HepG2 (cell line): ENCODE data around the gene EHD1. TPM values are rescaled to one million over a fixed set of nuclear protein-coding genes. Genes with fewer than 3 reads are reported as not detected.
A peak's percentile ranks its signal among the peaks of the same experiment; 100 is the strongest.

ENCODE experiments used
- ATF7-NPFF ChIP-seq: sonication (generic); formaldehyde crosslinking; IDR thresholded peaks from 2 replicates; pipeline ENCODE4 v1.8.1; 2023; ENCODE audit warnings: mild to moderate bottlenecking, low read depth, missing genetic modification reagents, moderate library complexity
- DRAP1 ChIP-seq: IDR thresholded peaks from 2 replicates; pipeline ENCODE4 v1.6.1; 2016; ENCODE audit warnings: missing genetic modification reagents, missing compliant biosample characterization
- FOXA3 ChIP-seq: IDR thresholded peaks from 2 replicates; pipeline ENCODE4 v1.6.1; 2016; ENCODE audit warnings: missing genetic modification reagents, missing compliant biosample characterization
- NFRKB ChIP-seq: fragments of 450-650 bp; IDR thresholded peaks from 2 replicates; pipeline ENCODE4 v1.6.1; 2017
- NR2C2 ChIP-seq: sonication (generic); formaldehyde crosslinking; IDR thresholded peaks from 2 replicates; pipeline ENCODE4 v1.4.0; 2020; ENCODE audit warnings: missing genetic modification reagents, mild to moderate bottlenecking, moderate library complexity, borderline replicate concordance
- PHF8 ChIP-seq: sonication (generic); formaldehyde crosslinking; IDR thresholded peaks from 2 replicates; pipeline ENCODE4 v1.5.0; 2020; ENCODE audit warnings: missing genetic modification reagents
- RBAK ChIP-seq: sonication (generic); formaldehyde crosslinking; IDR thresholded peaks from 2 replicates; pipeline ENCODE4 v1.5.1; 2020; ENCODE audit warnings: mild to moderate bottlenecking, missing genetic modification reagents
- TEF ChIP-seq: sonication (generic); formaldehyde crosslinking; IDR thresholded peaks from 2 replicates; pipeline ENCODE4 v1.5.0; 2020; ENCODE audit warnings: missing genetic modification reagents
- ZNF282 ChIP-seq: fragments of 450-650 bp; IDR thresholded peaks from 2 replicates; pipeline ENCODE4 v1.6.1; 2018; ENCODE audit not compliant: partially characterized antibody
- ZNF317 ChIP-seq: sonication (generic); formaldehyde crosslinking; IDR thresholded peaks from 2 replicates; pipeline ENCODE4 v1.5.0; 2020; ENCODE audit warnings: mild to moderate bottlenecking, missing genetic modification reagents
- ZNF572 ChIP-seq: sonication (generic); formaldehyde crosslinking; IDR thresholded peaks from 2 replicates; pipeline ENCODE4 v1.5.1; 2020; ENCODE audit warnings: mild to moderate bottlenecking, missing genetic modification reagents
- ZNF607 ChIP-seq: sonication (generic); formaldehyde crosslinking; IDR thresholded peaks from 2 replicates; pipeline ENCODE4 v1.5.1; 2020; ENCODE audit warnings: missing genetic modification reagents, mild to moderate bottlenecking, borderline replicate concordance
- ZNF75D ChIP-seq: sonication (generic); formaldehyde crosslinking; IDR thresholded peaks from 2 replicates; pipeline ENCODE4 v1.8.1; 2023; ENCODE audit warnings: missing genetic modification reagents, mild to moderate bottlenecking, borderline replicate concordance
- polyA plus RNA-seq, 8 experiments: library from polyadenylated mRNA; depleted of rRNA in 3 of 8; stranded (reverse) in 7 of 8; unstranded in 1 of 8; fragments of >200 nt; fragmentation: Illumina TruSeq in 4 of 8; extraction: Trizol in 4 of 8; gene quantifications; 2 replicates each; pipeline versions ENCODE4 v1.2.1 to v1.2.3, GENCODE V29; 2011 to 2016; ENCODE audit warnings: low read depth in 4 of 8, missing spikeins in 1 of 8, mixed read lengths in 1 of 8; ENCODE audit not compliant: insufficient read depth in 1 of 8
- total RNA-seq, 5 experiments: library from RNA; depleted of rRNA; stranded (reverse); fragments of >200 nt; fragmentation: Illumina TruSeq; extraction: Trizol; gene quantifications; 2 replicates each; pipeline ENCODE4 v1.2.3, GENCODE V29; 2016; ENCODE audit warnings: low read depth in 1 of 5
- TF ChIP-seq, protein P1 (sequence below): sonication (generic); formaldehyde crosslinking; conservative IDR thresholded peaks from 2 replicates; pipeline ENCODE4 v1.8.0; 2022; ENCODE audit warnings: mild to moderate bottlenecking, moderate library complexity, missing genetic modification reagents
- TF ChIP-seq, protein P2 (sequence below): sonication (generic); formaldehyde crosslinking; IDR thresholded peaks from 2 replicates; pipeline ENCODE4 v1.8.0; 2022; ENCODE audit warnings: missing genetic modification reagents, low read depth, mild to moderate bottlenecking, borderline replicate concordance
- TF ChIP-seq, protein P3 (sequence below): sonication (generic); formaldehyde crosslinking; IDR thresholded peaks from 2 replicates; pipeline ENCODE4 v1.9.0; 2021; ENCODE audit warnings: missing genetic modification reagents, mild to moderate bottlenecking, borderline replicate concordance
- TF ChIP-seq, protein P4 (sequence below): sonication (generic); formaldehyde crosslinking; IDR thresholded peaks from 2 replicates; pipeline ENCODE4 v1.8.1; 2022; ENCODE audit warnings: low read depth, mild to moderate bottlenecking, missing genetic modification reagents
- TF ChIP-seq, protein P5 (sequence below): sonication (generic); formaldehyde crosslinking; IDR thresholded peaks from 2 replicates; pipeline ENCODE4 v1.5.1; 2020; ENCODE audit warnings: mild to moderate bottlenecking, missing genetic modification reagents, borderline replicate concordance

The EHD1 gene
- total and polyA plus RNA-seq, 2 of the 13 experiments (the other 11 are each of a cell fraction or from before 2014, with no cell fraction given): 23.6 to 26.6 TPM

GRCh38 chr11:64842851-64843685 is 35.4 kb downstream of the EHD1 start (continued):
- TF ChIP-seq, protein P1, sequence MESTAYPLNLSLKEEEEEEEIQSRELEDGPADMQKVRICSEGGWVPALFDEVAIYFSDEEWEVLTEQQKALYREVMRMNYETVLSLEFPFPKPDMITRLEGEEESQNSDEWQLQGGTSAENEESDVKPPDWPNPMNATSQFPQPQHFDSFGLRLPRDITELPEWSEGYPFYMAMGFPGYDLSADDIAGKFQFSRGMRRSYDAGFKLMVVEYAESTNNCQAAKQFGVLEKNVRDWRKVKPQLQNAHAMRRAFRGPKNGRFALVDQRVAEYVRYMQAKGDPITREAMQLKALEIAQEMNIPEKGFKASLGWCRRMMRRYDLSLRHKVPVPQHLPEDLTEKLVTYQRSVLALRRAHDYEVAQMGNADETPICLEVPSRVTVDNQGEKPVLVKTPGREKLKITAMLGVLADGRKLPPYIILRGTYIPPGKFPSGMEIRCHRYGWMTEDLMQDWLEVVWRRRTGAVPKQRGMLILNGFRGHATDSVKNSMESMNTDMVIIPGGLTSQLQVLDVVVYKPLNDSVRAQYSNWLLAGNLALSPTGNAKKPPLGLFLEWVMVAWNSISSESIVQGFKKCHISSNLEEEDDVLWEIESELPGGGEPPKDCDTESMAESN: peak; percentile 54; the same call in 1 of the 2 replicates
- TF ChIP-seq NFRKB (no peak), ZNF282 (no peak), DRAP1 (no peak), ZNF607 (peak; percentile 64; the same call in 1 of the 2 replicates), ZNF572 (no peak), FOXA3 (CRISPR knock-in tag) (peak; percentile 84), RBAK (CRISPR knock-in tag) (no peak), TEF (CRISPR knock-in tag) (no peak), ATF7-NPFF (CRISPR knock-in tag) (no peak), PHF8 (no peak), ZNF75D (CRISPR knock-in tag) (no peak), NR2C2 (CRISPR knock-in tag) (peak; percentile 18; the same call in 1 of the 2 replicates), ZNF317 (CRISPR knock-in tag) (no peak)
- TF ChIP-seq, protein P2, sequence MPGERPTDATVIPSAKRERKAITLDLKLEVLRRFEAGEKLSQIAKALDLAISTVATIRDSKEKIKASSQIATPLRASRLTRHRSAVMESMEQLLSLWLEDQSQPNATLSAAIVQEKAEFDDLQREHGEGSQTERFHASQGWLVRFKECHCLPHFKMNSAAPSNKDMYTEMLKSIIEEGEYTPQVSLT (CRISPR knock-in tag): no peak
- TF ChIP-seq, protein P3, sequence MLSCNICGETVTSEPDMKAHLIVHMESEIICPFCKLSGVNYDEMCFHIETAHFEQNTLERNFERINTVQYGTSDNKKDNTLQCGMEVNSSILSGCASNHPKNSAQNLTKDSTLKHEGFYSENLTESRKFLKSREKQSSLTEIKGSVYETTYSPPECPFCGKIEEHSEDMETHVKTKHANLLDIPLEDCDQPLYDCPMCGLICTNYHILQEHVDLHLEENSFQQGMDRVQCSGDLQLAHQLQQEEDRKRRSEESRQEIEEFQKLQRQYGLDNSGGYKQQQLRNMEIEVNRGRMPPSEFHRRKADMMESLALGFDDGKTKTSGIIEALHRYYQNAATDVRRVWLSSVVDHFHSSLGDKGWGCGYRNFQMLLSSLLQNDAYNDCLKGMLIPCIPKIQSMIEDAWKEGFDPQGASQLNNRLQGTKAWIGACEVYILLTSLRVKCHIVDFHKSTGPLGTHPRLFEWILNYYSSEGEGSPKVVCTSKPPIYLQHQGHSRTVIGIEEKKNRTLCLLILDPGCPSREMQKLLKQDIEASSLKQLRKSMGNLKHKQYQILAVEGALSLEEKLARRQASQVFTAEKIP: no peak
- TF ChIP-seq, protein P4, sequence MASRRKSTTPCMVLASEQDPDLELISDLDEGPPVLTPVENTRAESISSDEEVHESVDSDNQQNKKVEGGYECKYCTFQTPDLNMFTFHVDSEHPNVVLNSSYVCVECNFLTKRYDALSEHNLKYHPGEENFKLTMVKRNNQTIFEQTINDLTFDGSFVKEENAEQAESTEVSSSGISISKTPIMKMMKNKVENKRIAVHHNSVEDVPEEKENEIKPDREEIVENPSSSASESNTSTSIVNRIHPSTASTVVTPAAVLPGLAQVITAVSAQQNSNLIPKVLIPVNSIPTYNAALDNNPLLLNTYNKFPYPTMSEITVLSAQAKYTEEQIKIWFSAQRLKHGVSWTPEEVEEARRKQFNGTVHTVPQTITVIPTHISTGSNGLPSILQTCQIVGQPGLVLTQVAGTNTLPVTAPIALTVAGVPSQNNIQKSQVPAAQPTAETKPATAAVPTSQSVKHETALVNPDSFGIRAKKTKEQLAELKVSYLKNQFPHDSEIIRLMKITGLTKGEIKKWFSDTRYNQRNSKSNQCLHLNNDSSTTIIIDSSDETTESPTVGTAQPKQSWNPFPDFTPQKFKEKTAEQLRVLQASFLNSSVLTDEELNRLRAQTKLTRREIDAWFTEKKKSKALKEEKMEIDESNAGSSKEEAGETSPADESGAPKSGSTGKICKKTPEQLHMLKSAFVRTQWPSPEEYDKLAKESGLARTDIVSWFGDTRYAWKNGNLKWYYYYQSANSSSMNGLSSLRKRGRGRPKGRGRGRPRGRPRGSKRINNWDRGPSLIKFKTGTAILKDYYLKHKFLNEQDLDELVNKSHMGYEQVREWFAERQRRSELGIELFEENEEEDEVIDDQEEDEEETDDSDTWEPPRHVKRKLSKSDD: no peak
- TF ChIP-seq, protein P5, sequence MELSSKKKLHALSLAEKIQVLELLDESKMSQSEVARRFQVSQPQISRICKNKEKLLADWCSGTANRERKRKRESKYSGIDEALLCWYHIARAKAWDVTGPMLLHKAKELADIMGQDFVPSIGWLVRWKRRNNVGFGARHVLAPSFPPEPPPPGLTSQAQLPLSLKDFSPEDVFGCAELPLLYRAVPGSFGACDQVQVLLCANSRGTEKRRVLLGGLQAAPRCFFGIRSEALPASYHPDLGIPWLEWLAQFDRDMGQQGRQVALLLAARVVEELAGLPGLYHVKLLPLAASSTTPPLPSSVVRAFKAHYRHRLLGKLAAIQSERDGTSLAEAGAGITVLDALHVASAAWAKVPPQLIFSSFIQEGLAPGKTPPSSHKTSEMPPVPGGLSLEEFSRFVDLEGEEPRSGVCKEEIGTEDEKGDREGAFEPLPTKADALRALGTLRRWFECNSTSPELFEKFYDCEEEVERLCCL: no peak
